ENCODE results near the gene CLSTN3.
A peak's percentile ranks its signal among the peaks of the same experiment; 100 is the strongest.

The CLSTN3 gene

DNA sequence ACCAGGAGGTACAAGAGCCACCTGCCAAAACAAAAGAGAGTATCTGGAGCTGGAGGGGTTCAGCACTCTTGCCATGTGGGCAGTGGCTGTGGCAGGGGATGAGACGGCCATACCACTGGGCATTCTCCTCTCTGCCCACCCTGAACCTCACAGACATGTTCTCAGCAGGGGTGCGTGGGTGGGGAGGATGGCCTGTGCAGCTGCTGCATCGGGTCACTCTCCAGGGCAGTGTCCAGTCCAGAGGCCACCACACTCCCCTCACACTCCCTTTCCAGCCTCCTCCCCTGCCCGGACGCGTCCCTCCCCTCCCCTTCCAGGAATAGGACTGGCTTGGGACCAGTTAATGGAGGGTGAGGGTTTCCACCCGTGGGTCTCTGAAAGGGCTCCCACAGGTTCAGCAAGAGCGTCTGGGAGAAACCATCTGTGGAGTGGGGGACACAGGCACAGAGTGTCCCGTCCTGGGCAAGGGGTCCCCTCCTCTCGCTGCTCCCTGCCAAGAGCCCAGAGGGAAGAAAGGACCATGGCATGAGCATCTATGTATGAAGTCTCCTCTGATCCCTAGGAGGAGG, 38.4 kb upstream of the CLSTN3 start:
- TF ChIP-seq, protein P1, sequence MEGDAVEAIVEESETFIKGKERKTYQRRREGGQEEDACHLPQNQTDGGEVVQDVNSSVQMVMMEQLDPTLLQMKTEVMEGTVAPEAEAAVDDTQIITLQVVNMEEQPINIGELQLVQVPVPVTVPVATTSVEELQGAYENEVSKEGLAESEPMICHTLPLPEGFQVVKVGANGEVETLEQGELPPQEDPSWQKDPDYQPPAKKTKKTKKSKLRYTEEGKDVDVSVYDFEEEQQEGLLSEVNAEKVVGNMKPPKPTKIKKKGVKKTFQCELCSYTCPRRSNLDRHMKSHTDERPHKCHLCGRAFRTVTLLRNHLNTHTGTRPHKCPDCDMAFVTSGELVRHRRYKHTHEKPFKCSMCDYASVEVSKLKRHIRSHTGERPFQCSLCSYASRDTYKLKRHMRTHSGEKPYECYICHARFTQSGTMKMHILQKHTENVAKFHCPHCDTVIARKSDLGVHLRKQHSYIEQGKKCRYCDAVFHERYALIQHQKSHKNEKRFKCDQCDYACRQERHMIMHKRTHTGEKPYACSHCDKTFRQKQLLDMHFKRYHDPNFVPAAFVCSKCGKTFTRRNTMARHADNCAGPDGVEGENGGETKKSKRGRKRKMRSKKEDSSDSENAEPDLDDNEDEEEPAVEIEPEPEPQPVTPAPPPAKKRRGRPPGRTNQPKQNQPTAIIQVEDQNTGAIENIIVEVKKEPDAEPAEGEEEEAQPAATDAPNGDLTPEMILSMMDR (IDR thresholded peaks at IDR 0.05; ENCODE audit: low read depth, low read length), result no peak
- DNase-seq (ENCODE audit: extremely low read depth, low read depth), result no peak

- TF ChIP-seq, protein P1 (IDR thresholded peaks at IDR 0.05; ENCODE audit: low read depth, low read length), result peak; percentile 90
- DNase-seq (ENCODE audit: extremely low read depth, low read depth), result peak; percentile 87
Measured at GRCh38 chr12:7092229-7092985, 37.8 kb upstream of the CLSTN3 start, which contains the start of gene C1R. Gene C1R (minus strand): TSS chr12:7092445. CDS start chr12:7092388, 57 bp downstream.

DNA sequence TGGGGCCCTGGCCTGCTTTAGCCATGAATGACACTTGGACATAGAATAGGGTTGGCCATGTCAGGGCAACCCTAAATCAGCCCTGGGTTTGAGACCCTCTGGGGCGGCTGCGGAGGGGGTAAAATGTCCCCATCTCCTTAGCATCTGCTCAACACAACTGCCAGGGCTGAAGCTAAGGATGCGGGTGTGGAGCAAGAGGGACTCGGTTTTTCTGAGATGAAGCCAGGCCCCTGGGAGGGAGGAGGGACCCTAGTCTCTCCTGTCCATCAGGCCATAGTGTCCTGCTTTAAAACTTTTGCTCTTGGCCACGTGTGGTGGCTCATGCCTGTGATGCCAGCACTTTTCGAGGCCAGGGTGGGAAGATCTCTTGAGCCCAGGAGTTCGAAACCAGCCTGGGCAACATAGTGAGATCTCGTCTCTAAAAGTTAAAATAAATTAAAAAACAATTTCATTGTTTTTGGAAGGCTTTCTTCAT, 37.1 kb upstream of the CLSTN3 start:
- DNase-seq (ENCODE audit: extremely low read depth, low read depth), result no peak
- TF ChIP-seq, protein P1 (IDR thresholded peaks at IDR 0.05; ENCODE audit: low read depth, low read length), result no peak

GRCh38 chr12:7093486-7093885, 36.7 kb upstream of the CLSTN3 start:
- TF ChIP-seq, protein P1 (IDR thresholded peaks at IDR 0.05; ENCODE audit: low read depth, low read length), result no peak
- no peak for DNase-seq (ENCODE audit: extremely low read depth, low read depth)

DNA sequence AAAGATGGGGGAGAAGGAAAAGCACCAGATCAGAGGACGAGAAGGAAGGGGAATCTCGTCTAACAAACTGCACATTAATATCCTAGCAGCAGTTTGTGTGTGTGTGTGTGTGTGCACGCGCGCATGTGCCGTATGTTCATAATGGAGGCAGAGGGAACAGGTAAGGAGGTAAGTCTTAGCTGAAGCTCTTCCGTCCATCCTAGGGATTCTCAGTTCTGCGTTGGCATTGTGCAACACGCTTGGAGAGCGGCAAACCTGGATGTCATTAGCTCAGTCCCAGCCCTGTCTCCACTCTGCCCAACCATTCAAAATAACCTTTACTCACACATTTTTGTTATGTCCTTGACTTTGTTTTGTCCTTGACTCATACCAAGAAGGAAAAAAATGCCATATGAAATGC, 36.3 kb upstream of the CLSTN3 start:
- no peak for DNase-seq (ENCODE audit: extremely low read depth, low read depth)
- TF ChIP-seq, protein P1 (IDR thresholded peaks at IDR 0.05; ENCODE audit: low read depth, low read length), result no peak

DNA sequence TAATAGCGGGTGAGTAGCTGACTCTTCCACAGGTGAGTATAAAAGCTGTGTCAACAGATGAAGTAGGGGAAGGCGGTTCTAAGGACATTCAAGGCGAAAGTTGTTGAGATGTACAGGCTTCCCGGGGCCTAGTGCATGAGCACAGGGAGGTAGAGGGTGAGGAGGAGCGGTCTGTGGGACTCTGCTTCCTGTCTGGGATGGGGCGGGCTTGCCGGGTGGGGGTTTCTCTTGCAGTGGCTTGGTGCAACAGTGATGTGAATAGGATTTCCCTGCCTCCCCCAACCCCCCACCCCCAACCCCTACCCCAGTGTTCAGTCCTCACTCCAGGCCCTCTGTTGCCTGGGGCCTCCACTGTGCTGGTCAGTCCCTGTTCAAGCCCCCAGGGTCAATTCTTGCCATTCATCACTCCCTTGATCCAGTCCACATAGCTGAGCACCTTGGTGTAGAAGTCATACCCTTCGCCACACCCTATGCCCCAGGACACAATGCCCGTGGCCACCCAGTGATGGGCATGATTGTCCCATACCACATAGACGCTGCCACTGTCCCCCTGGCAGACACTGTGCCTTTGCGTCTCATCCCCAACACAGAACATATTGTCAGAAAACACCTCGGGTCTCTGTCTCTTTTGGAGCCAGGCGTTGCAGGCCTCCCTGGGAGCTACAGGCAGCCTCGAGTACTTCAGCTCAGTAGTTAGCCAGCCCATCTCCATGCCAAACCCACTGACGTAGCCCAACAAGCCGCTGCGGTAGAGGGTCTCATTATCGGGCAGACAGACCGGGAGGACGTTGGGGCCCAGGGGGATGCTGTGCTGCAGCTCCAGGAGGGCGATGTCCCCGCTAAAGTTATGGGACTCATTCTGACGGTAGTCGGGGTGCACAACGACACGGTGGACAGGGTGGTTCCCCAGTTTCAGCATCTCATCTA, 33.9 kb upstream of the CLSTN3 start:
- TF ChIP-seq, protein P1 (IDR thresholded peaks at IDR 0.05; ENCODE audit: low read depth, low read length), result no peak
- DNase-seq (ENCODE audit: extremely low read depth, low read depth), result no peak

Data from AG09319 (cell line).